Activated CD4-positive, alpha-beta memory T cell treated with anti-CD3 and anti-CD28 coated beads for 36 hours (primary cell): ENCODE results near the gene WDR19. TPM values are rescaled to one million over a fixed set of nuclear protein-coding genes. Genes with fewer than 3 reads are reported as not detected.
"Not testable (repeated sequence)": the region's sequence is repeated elsewhere in the genome, so short reads cannot be mapped to it uniquely, and the experiment has no call there.

ENCODE experiments used
- CTCF ChIA-PET: fragments of 350-600 bp; sonication (Branson Sonifier 250); formaldehyde crosslinking; loops from one replicate; lab custom pipeline; 2021; ENCODE audit warnings: antibody characterized with exemption, inconsistent platforms; lab: Charles Lee
- POLR2A ChIA-PET: fragments of 350-600 bp; sonication (Branson Sonifier 250); formaldehyde crosslinking; loops from one replicate; lab custom pipeline; 2021; ENCODE audit warnings: antibody characterized with exemption; lab: Charles Lee
- DNase-seq: peaks from one replicate; pipeline ENCODE4 v3.0.0-alpha.2; 2020
- H3K27ac Mint-ChIP-seq: one replicate; pipeline ENCODE4 v1.8.0; 2021; ENCODE audit warnings: mixed read lengths
- H3K27me3 Mint-ChIP-seq: one replicate; pipeline ENCODE4 v1.8.0; 2021; ENCODE audit warnings: mixed read lengths
- H3K36me3 Mint-ChIP-seq: one replicate; pipeline ENCODE4 v1.8.0; 2021; ENCODE audit warnings: mixed read lengths
- H3K4me1 Mint-ChIP-seq: one replicate; pipeline ENCODE4 v1.8.0; 2021; ENCODE audit warnings: low read depth, mixed read lengths
- H3K4me3 Mint-ChIP-seq: one replicate; pipeline ENCODE4 v1.8.0; 2021; ENCODE audit warnings: mild to moderate bottlenecking, mixed read lengths
- H3K9me3 Mint-ChIP-seq: one replicate; pipeline ENCODE4 v1.8.0; 2021; ENCODE audit warnings: mixed read lengths
- intact Hi-C: fragments of 100-400 bp; cut with micrococcal nuclease; formaldehyde crosslinking; loops from one replicate; pipeline ENCODE4 v1.15.1; 2023
- total RNA-seq, 2 experiments: library from RNA; stranded (reverse); gene quantifications; one replicate each; pipeline ENCODE4 v1.2.3, GENCODE V29; 2021

The WDR19 gene
- total RNA-seq, 2 experiments from 2014 or later = 16.4 to 17.9 TPM

- H3K27ac Mint-ChIP-seq = no peak overlapping the region
- peaks cover 15% of the 10 kb centered on the region for H3K36me3 Mint-ChIP-seq
- POLR2A ChIA-PET = no interaction called here
- intact Hi-C loops = no loop called here
- H3K4me3 Mint-ChIP-seq = no peak overlapping the region
- no peak for DNase-seq
- no peaks in the 10 kb centered on the region for H3K4me1 Mint-ChIP-seq
- CTCF ChIA-PET = interaction anchor here (1.0 kb wide), 1 partner anchor 15 kb away, joined by 3 read pairs; no protein-coding TSS in a partner anchor
- H3K9me3 Mint-ChIP-seq = no peaks in the 10 kb centered on the region
- no peaks in the 10 kb centered on the region for H3K27me3 Mint-ChIP-seq
Observed at GRCh38 chr4:39233783-39234182, 51.5 kb downstream of the WDR19 start.

DNA sequence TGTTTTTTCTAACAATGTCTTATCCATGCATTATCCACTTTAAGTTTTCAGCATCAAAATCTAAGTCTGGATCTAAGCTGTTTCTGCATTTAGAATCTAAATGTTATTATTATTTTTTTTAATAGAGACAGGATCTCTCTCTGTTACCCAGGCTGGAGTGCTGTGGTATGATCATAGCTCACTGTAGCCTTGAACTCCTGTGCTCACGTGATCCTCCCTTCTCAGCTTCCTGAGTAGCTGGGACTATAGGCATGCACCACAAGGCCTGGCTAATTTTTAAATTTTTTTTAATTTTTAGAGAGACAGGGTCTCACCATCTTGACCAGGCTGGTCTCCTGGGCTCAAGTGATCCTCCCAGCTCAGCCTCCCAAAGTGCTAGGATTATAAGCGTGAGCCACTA lies 52.7 kb downstream of the WDR19 start:
- no peak overlapping the region for H3K4me3 Mint-ChIP-seq
- ChIA-PET POLR2A (no interaction called here), CTCF (no interaction called here)
- no peaks in the 10 kb centered on the region for H3K4me1 Mint-ChIP-seq
- no peak for DNase-seq
- peaks cover 15% of the 10 kb centered on the region for H3K36me3 Mint-ChIP-seq
- H3K9me3 Mint-ChIP-seq = no peaks in the 10 kb centered on the region
- no peak overlapping the region for H3K27ac Mint-ChIP-seq
- no peaks in the 10 kb centered on the region for H3K27me3 Mint-ChIP-seq
- intact Hi-C loops = no loop called here

- no peak overlapping the region for H3K4me3 Mint-ChIP-seq
- peaks cover 15% of the 10 kb centered on the region for H3K36me3 Mint-ChIP-seq
- ChIA-PET CTCF (no interaction called here), POLR2A (no interaction called here)
- no peaks in the 10 kb centered on the region for H3K27me3 Mint-ChIP-seq
- no peaks in the 10 kb centered on the region for H3K4me1 Mint-ChIP-seq
- intact Hi-C loops = no loop called here
- no peaks in the 10 kb centered on the region for H3K9me3 Mint-ChIP-seq
- no peak for DNase-seq
- no peak overlapping the region for H3K27ac Mint-ChIP-seq
Observed at GRCh38 chr4:39235696-39236095, 53.4 kb downstream of the WDR19 start.

GRCh38 chr4:39237179-39237578 lies 54.9 kb downstream of the WDR19 start:
- POLR2A ChIA-PET = no interaction called here
- DNase-seq = no peak
- intact Hi-C loops = no loop called here
- H3K36me3 Mint-ChIP-seq = peaks cover 15% of the 10 kb centered on the region
- H3K27ac Mint-ChIP-seq = no peak overlapping the region
- CTCF ChIA-PET = no interaction called here
- H3K9me3 Mint-ChIP-seq = no peaks in the 10 kb centered on the region
- no peak overlapping the region for H3K4me3 Mint-ChIP-seq
- H3K4me1 Mint-ChIP-seq = no peaks in the 10 kb centered on the region
- H3K27me3 Mint-ChIP-seq = no peaks in the 10 kb centered on the region

- POLR2A ChIA-PET = no interaction called here
- intact Hi-C loops = no loop called here
Observed at GRCh38 chr4:39243462-39243861, 61.1 kb downstream of the WDR19 start.

GRCh38 chr4:39255266-39255665 lies 72.9 kb downstream of the WDR19 start:
- ChIA-PET CTCF (interaction anchor here (0.8 kb wide), 1 partner anchor 21 kb away, joined by 3 read pairs; no protein-coding TSS in a partner anchor), POLR2A (no interaction called here)
- peaks cover 5% of the 10 kb centered on the region for H3K9me3 Mint-ChIP-seq
- H3K4me1 Mint-ChIP-seq = no peaks in the 10 kb centered on the region
- H3K4me3 Mint-ChIP-seq = no peak overlapping the region
- DNase-seq = no peak
- H3K27ac Mint-ChIP-seq = no peak overlapping the region
- peaks cover 7% of the 10 kb centered on the region for H3K36me3 Mint-ChIP-seq
- intact Hi-C loops = no loop called here
- no peaks in the 10 kb centered on the region for H3K27me3 Mint-ChIP-seq

More at GRCh38 chr4:39243462-39243861, 61.1 kb downstream of the WDR19 start:
- Mint-ChIP-seq H3K27ac (no peak overlapping the region), H3K9me3 (peaks cover 5% of the 10 kb centered on the region), H3K4me1 (no peaks in the 10 kb centered on the region), H3K27me3 (no peaks in the 10 kb centered on the region), H3K36me3 (peaks cover 21% of the 10 kb centered on the region), H3K4me3 (no peak overlapping the region)
- no peak for DNase-seq
- CTCF ChIA-PET = no interaction called here

DNA sequence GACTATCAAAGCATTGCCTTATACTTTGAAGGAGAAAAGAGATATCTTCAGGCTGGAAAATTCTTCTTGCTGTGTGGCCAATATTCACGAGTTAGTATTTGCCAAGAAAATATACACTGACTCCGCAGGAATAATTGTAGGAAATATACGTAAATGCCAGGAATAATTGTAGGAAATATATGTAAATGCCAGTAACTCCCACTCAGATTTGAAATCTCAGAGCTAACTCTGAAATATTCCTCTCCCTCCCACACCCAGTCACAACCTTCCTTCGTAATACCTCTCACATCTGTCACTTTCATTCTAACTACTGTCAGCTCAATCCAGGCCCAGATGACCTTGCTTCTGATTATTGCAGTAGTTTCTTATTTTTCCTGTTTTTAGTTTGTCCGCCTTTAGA lies 73.5 kb downstream of the WDR19 start:
- no peak overlapping the region for H3K4me3 Mint-ChIP-seq
- H3K9me3 Mint-ChIP-seq = no peaks in the 10 kb centered on the region
- no peaks in the 10 kb centered on the region for H3K27me3 Mint-ChIP-seq
- H3K36me3 Mint-ChIP-seq = peaks cover 7% of the 10 kb centered on the region
- ChIA-PET CTCF (interaction anchor here (0.8 to 1.1 kb wide), 2 partner anchors 21 to 121 kb away, joined by 3 read pairs; no protein-coding TSS in a partner anchor), POLR2A (no interaction called here)
- intact Hi-C loops = no loop called here
- no peaks in the 10 kb centered on the region for H3K4me1 Mint-ChIP-seq
- H3K27ac Mint-ChIP-seq = no peak overlapping the region
- DNase-seq = no peak

GRCh38 chr4:39256436-39256835 lies 74.1 kb downstream of the WDR19 start:
- H3K4me1 Mint-ChIP-seq = no peaks in the 10 kb centered on the region
- no peak overlapping the region for H3K27ac Mint-ChIP-seq
- intact Hi-C loops = no loop called here
- no peaks in the 10 kb centered on the region for H3K9me3 Mint-ChIP-seq
- H3K4me3 Mint-ChIP-seq = no peak overlapping the region
- peaks cover 7% of the 10 kb centered on the region for H3K36me3 Mint-ChIP-seq
- DNase-seq = no peak
- POLR2A ChIA-PET = no interaction called here
- no peaks in the 10 kb centered on the region for H3K27me3 Mint-ChIP-seq
- CTCF ChIA-PET = interaction anchor here (0.7 to 1.1 kb wide), 2 partner anchors 68 to 121 kb away, joined by 3 read pairs; no protein-coding TSS in a partner anchor

DNA sequence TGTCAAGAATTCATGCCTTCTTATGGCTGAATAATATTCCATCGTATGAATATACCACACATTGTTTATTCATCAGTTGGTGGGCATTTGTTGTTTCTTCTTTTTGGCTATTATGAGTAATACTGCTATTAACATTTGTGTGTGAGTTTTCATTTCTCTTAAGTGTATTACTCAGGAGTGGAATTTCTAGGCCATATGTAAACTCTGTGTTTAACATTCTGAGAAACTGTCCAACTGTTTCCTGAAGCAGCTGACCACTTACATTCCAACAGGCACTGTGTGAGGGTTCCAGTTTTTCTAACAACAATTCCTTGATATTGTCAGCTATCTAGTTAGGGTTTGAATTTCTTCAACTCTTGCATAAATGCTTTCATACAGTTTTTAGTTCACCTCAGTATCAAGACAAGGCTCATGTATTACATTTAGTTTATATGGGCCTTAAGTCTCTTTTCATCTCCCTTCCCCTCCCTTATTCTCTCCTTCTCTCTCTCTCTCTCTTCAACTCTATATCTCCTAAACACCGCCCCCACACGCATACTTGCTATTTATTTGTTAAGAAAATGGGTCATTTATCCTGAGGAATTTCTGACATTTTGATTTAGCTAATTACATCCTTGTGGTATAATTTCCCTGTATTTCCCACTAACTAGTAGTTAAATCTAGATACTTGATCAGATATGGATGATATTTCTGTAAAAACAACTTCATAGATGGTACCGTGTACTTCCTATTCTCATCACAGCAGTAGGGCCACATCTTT lies 77.4 kb downstream of the WDR19 start:
- Mint-ChIP-seq H3K27ac (no peak overlapping the region), H3K4me1 (no peaks in the 10 kb centered on the region), H3K36me3 (peaks cover 7% of the 10 kb centered on the region), H3K9me3 (no peaks in the 10 kb centered on the region), H3K27me3 (no peaks in the 10 kb centered on the region), H3K4me3 (no peak overlapping the region)
- intact Hi-C loops = no loop called here
- no peak for DNase-seq
- ChIA-PET CTCF (no interaction called here), POLR2A (no interaction called here)

- POLR2A ChIA-PET = no interaction called here
- H3K27ac Mint-ChIP-seq = no peak overlapping the region
- H3K4me1 Mint-ChIP-seq = no peaks in the 10 kb centered on the region
- peaks cover 6% of the 10 kb centered on the region for H3K36me3 Mint-ChIP-seq
- intact Hi-C loops = no loop called here
- no peak for DNase-seq
- no peaks in the 10 kb centered on the region for H3K9me3 Mint-ChIP-seq
- H3K4me3 Mint-ChIP-seq = no peak overlapping the region
- CTCF ChIA-PET = no interaction called here
- no peaks in the 10 kb centered on the region for H3K27me3 Mint-ChIP-seq
Observed at GRCh38 chr4:39263895-39264294, 81.6 kb downstream of the WDR19 start.

DNA sequence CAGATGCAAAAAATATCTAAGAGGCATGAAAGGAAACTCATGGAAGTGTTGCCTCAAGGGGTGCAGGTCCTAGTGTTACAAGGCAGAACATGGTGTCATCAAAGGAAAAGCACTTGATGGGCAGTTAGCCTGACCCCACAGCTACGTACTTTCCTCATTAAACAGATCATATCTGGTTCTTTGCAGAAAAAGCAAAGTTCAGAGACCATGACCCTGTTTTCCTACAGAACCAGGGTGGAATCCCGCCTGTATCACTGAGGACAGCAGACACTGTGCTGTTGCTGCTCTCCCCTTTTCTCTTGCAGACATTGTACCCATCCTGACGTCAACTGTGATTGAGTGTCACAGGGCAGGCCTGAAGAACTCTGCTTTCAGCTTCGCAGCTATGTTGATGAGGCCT lies 92.2 kb downstream of the WDR19 start:
- CTCF ChIA-PET = no interaction called here
- DNase-seq = no peak
- H3K9me3 Mint-ChIP-seq = no peaks in the 10 kb centered on the region
- H3K4me1 Mint-ChIP-seq = no peaks in the 10 kb centered on the region
- no peaks in the 10 kb centered on the region for H3K27me3 Mint-ChIP-seq
- POLR2A ChIA-PET = no interaction called here
- H3K36me3 Mint-ChIP-seq = peaks cover 23% of the 10 kb centered on the region
- H3K27ac Mint-ChIP-seq = no peak overlapping the region
- intact Hi-C loops = no loop called here
- no peak overlapping the region for H3K4me3 Mint-ChIP-seq

- intact Hi-C loops, H3K4me1 Mint-ChIP-seq, H3K4me3 Mint-ChIP-seq, CTCF ChIA-PET, H3K27me3 Mint-ChIP-seq, H3K27ac Mint-ChIP-seq, DNase-seq, POLR2A ChIA-PET, H3K9me3 Mint-ChIP-seq: not testable (repeated sequence)
- peaks cover 20% of the 10 kb centered on the region for H3K36me3 Mint-ChIP-seq
Observed at GRCh38 chr4:39277661-39278060, 95.3 kb downstream of the WDR19 start.

- intact Hi-C loops = no loop called here
Observed at GRCh38 chr4:39278476-39278875, 96.1 kb downstream of the WDR19 start.

More at GRCh38 chr4:39278476-39278875, 96.1 kb downstream of the WDR19 start:
- Mint-ChIP-seq H3K4me1 (no peaks in the 10 kb centered on the region), H3K27me3 (no peaks in the 10 kb centered on the region), H3K4me3 (no peak overlapping the region), H3K36me3 (peaks cover 17% of the 10 kb centered on the region), H3K27ac (no peak overlapping the region), H3K9me3 (no peaks in the 10 kb centered on the region)
- ChIA-PET CTCF (interaction anchor here (0.6 kb wide), 1 partner anchor 36 kb away, joined by 3 read pairs; no protein-coding TSS in a partner anchor), POLR2A (no interaction called here)
- DNase-seq = no peak
